GM19467 (cell line): ENCODE results near the gene HSD17B3.
"Not testable (repeated sequence)": the region's sequence is repeated elsewhere in the genome, so short reads cannot be mapped to it uniquely, and the experiment has no call there.

Source experiments
- ATAC-seq: cut with Tn5 transposase; IDR thresholded peaks from one replicate; pipeline ENCODE4 v1.9.1; 2021; ENCODE audit warnings: mild to moderate bottlenecking, moderate library complexity; ENCODE audit not compliant: unreplicated experiment

The HSD17B3 gene

GRCh38 chr9:96201140-96201539 is 100.8 kb downstream of the HSD17B3 start:
- ATAC-seq: no peak

GRCh38 chr9:96199006-96199405 is 103.0 kb downstream of the HSD17B3 start:
- ATAC-seq: no peak

- ATAC-seq: no peak
Measured at GRCh38 chr9:96195541-96195940, 106.4 kb downstream of the HSD17B3 start.

- no peak for ATAC-seq
Measured at GRCh38 chr9:96193236-96193755, 108.7 kb downstream of the HSD17B3 start.

GRCh38 chr9:96192710-96193109 is 109.3 kb downstream of the HSD17B3 start:
- no peak for ATAC-seq

GRCh38 chr9:96189995-96190394 is 112.0 kb downstream of the HSD17B3 start:
- no peak for ATAC-seq

GRCh38 chr9:96189581-96189980 is 112.4 kb downstream of the HSD17B3 start:
- not testable (repeated sequence) for ATAC-seq

GRCh38 chr9:96188571-96188970 is 113.4 kb downstream of the HSD17B3 start:
- ATAC-seq: no peak

GRCh38 chr9:96187151-96187555 is 114.8 kb downstream of the HSD17B3 start:
- ATAC-seq: no peak

GRCh38 chr9:96186591-96187011 is 115.4 kb downstream of the HSD17B3 start:
- no peak for ATAC-seq

GRCh38 chr9:96185518-96186156 is 116.3 kb downstream of the HSD17B3 start:
- no peak for ATAC-seq
